Nephron progenitor cell (in vitro differentiated cells): ENCODE measurements around the gene USH2A.

Experiments
- DNase-seq: peaks from one replicate; pipeline ENCODE4 v3.0.0; 2021
- H3K27ac Mint-ChIP-seq: 2 replicates; pipeline ENCODE4 v1.8.0; 2021; ENCODE audit warnings: mild to moderate bottlenecking, moderate library complexity, mixed read lengths
- H3K27me3 Mint-ChIP-seq: 2 replicates; pipeline ENCODE4 v1.8.0; 2021; ENCODE audit warnings: mild to moderate bottlenecking, low read depth, mixed read lengths; ENCODE audit not compliant: poor library complexity
- H3K36me3 Mint-ChIP-seq: 2 replicates; pipeline ENCODE4 v1.8.0; 2021; ENCODE audit warnings: low read depth, mixed read lengths
- H3K4me1 Mint-ChIP-seq: 2 replicates; pipeline ENCODE4 v1.8.0; 2021; ENCODE audit warnings: mixed read lengths
- H3K4me3 Mint-ChIP-seq: 2 replicates; pipeline ENCODE4 v1.8.0; 2021; ENCODE audit warnings: mild to moderate bottlenecking, moderate library complexity, mixed read lengths
- H3K9me3 Mint-ChIP-seq: 2 replicates; pipeline ENCODE4 v1.8.0; 2021; ENCODE audit warnings: mild to moderate bottlenecking, moderate library complexity, mixed read lengths
- TF ChIP-seq, protein P1 (sequence below): fragments of 200-600 bp; sonication (generic); IDR thresholded peaks from 2 replicates; pipeline ENCODE4 v1.5.0; 2021; ENCODE audit warnings: antibody characterized with exemption

USH2A gene

GRCh38 chr1:215963040-215963439 is 460.2 kb downstream of the USH2A start:
- H3K27me3 Mint-ChIP-seq = no peaks in the 10 kb centered on the region
- H3K36me3 Mint-ChIP-seq = no peaks in the 10 kb centered on the region
- DNase-seq = no peak
- H3K9me3 Mint-ChIP-seq = no peaks in the 10 kb centered on the region
- TF ChIP-seq, protein P1, sequence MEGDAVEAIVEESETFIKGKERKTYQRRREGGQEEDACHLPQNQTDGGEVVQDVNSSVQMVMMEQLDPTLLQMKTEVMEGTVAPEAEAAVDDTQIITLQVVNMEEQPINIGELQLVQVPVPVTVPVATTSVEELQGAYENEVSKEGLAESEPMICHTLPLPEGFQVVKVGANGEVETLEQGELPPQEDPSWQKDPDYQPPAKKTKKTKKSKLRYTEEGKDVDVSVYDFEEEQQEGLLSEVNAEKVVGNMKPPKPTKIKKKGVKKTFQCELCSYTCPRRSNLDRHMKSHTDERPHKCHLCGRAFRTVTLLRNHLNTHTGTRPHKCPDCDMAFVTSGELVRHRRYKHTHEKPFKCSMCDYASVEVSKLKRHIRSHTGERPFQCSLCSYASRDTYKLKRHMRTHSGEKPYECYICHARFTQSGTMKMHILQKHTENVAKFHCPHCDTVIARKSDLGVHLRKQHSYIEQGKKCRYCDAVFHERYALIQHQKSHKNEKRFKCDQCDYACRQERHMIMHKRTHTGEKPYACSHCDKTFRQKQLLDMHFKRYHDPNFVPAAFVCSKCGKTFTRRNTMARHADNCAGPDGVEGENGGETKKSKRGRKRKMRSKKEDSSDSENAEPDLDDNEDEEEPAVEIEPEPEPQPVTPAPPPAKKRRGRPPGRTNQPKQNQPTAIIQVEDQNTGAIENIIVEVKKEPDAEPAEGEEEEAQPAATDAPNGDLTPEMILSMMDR = no peak
- no peak overlapping the region for H3K4me3 Mint-ChIP-seq
- H3K27ac Mint-ChIP-seq = no peak overlapping the region
- H3K4me1 Mint-ChIP-seq = peaks cover 6% of the 10 kb centered on the region

- Mint-ChIP-seq H3K4me1 (peaks cover 11% of the 10 kb centered on the region), H3K27ac (no peak overlapping the region), H3K36me3 (no peaks in the 10 kb centered on the region), H3K27me3 (no peaks in the 10 kb centered on the region), H3K4me3 (no peak overlapping the region), H3K9me3 (no peaks in the 10 kb centered on the region)
- TF ChIP-seq, protein P1 = no peak
- no peak for DNase-seq
Measured at GRCh38 chr1:215958841-215959240, 464.4 kb downstream of the USH2A start.

GRCh38 chr1:215957663-215958062 is 465.6 kb downstream of the USH2A start:
- DNase-seq = peak; percentile 42
- H3K27me3 Mint-ChIP-seq = no peaks in the 10 kb centered on the region
- peaks cover 11% of the 10 kb centered on the region for H3K4me1 Mint-ChIP-seq
- TF ChIP-seq, protein P1 = no peak
- no peaks in the 10 kb centered on the region for H3K9me3 Mint-ChIP-seq
- H3K4me3 Mint-ChIP-seq = no peak overlapping the region
- peak overlapping the region; percentile 60 for H3K27ac Mint-ChIP-seq
- H3K36me3 Mint-ChIP-seq = no peaks in the 10 kb centered on the region

- DNase-seq = no peak
- TF ChIP-seq, protein P1 = no peak
- Mint-ChIP-seq H3K27ac (no peak overlapping the region), H3K27me3 (no peaks in the 10 kb centered on the region), H3K4me1 (no peaks in the 10 kb centered on the region), H3K4me3 (no peak overlapping the region), H3K9me3 (no peaks in the 10 kb centered on the region), H3K36me3 (no peaks in the 10 kb centered on the region)
Measured at GRCh38 chr1:215932558-215932957, 490.7 kb downstream of the USH2A start.

- H3K4me1 Mint-ChIP-seq = no peaks in the 10 kb centered on the region
- no peaks in the 10 kb centered on the region for H3K9me3 Mint-ChIP-seq
- H3K4me3 Mint-ChIP-seq = no peak overlapping the region
- no peak overlapping the region for H3K27ac Mint-ChIP-seq
- no peaks in the 10 kb centered on the region for H3K36me3 Mint-ChIP-seq
- TF ChIP-seq, protein P1 = no peak
- DNase-seq = no peak
- no peaks in the 10 kb centered on the region for H3K27me3 Mint-ChIP-seq
Measured at GRCh38 chr1:215926670-215927069, 496.6 kb downstream of the USH2A start.

- Mint-ChIP-seq H3K36me3 (no peaks in the 10 kb centered on the region), H3K4me1 (no peaks in the 10 kb centered on the region), H3K27me3 (peaks cover 4% of the 10 kb centered on the region), H3K9me3 (no peaks in the 10 kb centered on the region), H3K4me3 (no peak overlapping the region), H3K27ac (no peak overlapping the region)
- no peak for DNase-seq
- TF ChIP-seq, protein P1 = no peak
Measured at GRCh38 chr1:215923129-215923824, 500.0 kb downstream of the USH2A start.
